ENCODE data around the gene ACTL10. TPM values are rescaled to one million over a fixed set of nuclear protein-coding genes. Genes with fewer than 3 reads are reported as not detected.

Gene ACTL10
- total and polyA plus RNA-seq, 2 of the 13 experiments (the other 11 are each of a cell fraction or from before 2014, with no cell fraction given), result not detected

DNA sequence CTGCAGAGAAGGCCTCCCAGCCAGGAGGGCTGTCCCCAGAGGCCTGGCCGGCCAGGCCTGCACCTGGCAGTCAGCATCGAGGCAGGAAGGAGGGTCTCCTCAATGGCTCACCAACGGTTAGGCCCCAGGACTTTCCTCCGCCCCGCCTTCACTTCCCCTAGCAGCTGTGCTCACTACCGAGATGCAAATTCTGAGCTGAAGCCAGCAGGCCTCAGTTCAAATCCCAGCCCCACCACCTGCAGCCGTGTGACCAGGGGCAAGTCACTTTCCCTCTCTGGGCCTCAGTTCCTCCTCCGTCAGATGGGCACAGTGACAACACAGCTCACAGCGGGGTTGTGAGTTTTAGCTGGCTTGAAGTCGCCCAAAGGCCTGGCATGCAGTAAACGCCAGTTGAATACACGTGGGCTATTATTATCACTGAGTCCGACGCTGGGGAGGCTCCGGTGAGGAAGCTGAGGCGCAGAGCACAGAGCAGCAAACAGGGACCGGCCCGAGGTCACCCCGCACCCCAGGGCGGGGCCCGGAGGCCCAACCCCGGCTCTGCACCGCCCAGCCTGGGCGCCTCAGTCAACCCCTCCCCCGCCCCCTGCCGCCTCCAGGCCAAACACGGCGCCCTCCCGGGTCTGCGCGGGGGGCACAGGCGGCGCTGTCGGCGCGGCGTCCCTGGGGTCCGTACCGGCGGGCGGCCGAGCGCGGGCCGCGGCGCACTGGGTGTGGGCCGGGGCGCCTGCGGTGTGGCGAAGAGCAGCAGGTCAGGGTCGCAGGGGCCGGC lies 18.8 kb downstream of the ACTL10 start (continued):
- TF ChIP-seq ZFP82 (CRISPR knock-in tag; IDR thresholded peaks at IDR 0.05; ENCODE audit: borderline replicate concordance) (no peak), ZNF10 (CRISPR knock-in tag; IDR thresholded peaks at IDR 0.05; ENCODE audit: borderline replicate concordance, low read depth) (no peak), RFXANK (CRISPR knock-in tag; IDR thresholded peaks at IDR 0.05) (no peak; the same call in 1 of the 2 replicates), ZNF563 (CRISPR knock-in tag; IDR thresholded peaks at IDR 0.05) (no peak), KMT2A (CRISPR knock-in tag; IDR thresholded peaks at IDR 0.05) (no peak), ZNF335 (CRISPR knock-in tag; IDR thresholded peaks at IDR 0.05) (no peak), TEAD3 (CRISPR knock-in tag; optimal IDR thresholded peaks at IDR 0.05; ENCODE audit: borderline replicate concordance) (no peak), HOMEZ (CRISPR knock-in tag; IDR thresholded peaks at IDR 0.05; ENCODE audit: low read depth) (no peak), ZNF749 (CRISPR knock-in tag; IDR thresholded peaks at IDR 0.05; ENCODE audit: borderline replicate concordance) (0 out of 2 replicates have a peak, but pooled peaks have one; percentile 33), CAMTA2 (CRISPR knock-in tag; IDR thresholded peaks at IDR 0.05; ENCODE audit: borderline replicate concordance) (peak; percentile 71), ZNF629 (CRISPR knock-in tag; conservative IDR thresholded peaks at IDR 0.05) (peak; percentile 94), ZNF350 (CRISPR knock-in tag; IDR thresholded peaks at IDR 0.05; ENCODE audit: borderline replicate concordance, low read depth) (no peak), JARID2 (CRISPR knock-in tag; IDR thresholded peaks at IDR 0.05; ENCODE audit: insufficient replicate concordance) (no peak), ZNF513 (CRISPR knock-in tag; conservative IDR thresholded peaks at IDR 0.05) (no peak), DDIT3 (CRISPR knock-in tag; IDR thresholded peaks at IDR 0.05) (no peak), ARID3A (IDR thresholded peaks at IDR 0.05; ENCODE audit: low read depth, low read length) (no peak), WIZ (CRISPR knock-in tag; IDR thresholded peaks at IDR 0.05) (no peak)
- TF ChIP-seq, protein P1, sequence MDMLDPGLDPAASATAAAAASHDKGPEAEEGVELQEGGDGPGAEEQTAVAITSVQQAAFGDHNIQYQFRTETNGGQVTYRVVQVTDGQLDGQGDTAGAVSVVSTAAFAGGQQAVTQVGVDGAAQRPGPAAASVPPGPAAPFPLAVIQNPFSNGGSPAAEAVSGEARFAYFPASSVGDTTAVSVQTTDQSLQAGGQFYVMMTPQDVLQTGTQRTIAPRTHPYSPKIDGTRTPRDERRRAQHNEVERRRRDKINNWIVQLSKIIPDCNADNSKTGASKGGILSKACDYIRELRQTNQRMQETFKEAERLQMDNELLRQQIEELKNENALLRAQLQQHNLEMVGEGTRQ (IDR thresholded peaks at IDR 0.05; ENCODE audit: low read depth, low read length), result no peak
- TF ChIP-seq, protein P1 (CRISPR knock-in tag; IDR thresholded peaks at IDR 0.05; ENCODE audit: borderline replicate concordance), result no peak
- TF ChIP-seq, protein P2, sequence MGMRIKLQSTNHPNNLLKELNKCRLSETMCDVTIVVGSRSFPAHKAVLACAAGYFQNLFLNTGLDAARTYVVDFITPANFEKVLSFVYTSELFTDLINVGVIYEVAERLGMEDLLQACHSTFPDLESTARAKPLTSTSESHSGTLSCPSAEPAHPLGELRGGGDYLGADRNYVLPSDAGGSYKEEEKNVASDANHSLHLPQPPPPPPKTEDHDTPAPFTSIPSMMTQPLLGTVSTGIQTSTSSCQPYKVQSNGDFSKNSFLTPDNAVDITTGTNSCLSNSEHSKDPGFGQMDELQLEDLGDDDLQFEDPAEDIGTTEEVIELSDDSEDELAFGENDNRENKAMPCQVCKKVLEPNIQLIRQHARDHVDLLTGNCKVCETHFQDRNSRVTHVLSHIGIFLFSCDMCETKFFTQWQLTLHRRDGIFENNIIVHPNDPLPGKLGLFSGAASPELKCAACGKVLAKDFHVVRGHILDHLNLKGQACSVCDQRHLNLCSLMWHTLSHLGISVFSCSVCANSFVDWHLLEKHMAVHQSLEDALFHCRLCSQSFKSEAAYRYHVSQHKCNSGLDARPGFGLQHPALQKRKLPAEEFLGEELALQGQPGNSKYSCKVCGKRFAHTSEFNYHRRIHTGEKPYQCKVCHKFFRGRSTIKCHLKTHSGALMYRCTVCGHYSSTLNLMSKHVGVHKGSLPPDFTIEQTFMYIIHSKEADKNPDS (CRISPR knock-in tag; IDR thresholded peaks at IDR 0.05), result no peak
